Testis (tissue), 3 donors: ENCODE measurements around the gene SNRPD3. TPM values are rescaled to one million over a fixed set of nuclear protein-coding genes. Genes with fewer than 3 reads are reported as not detected.
"Not testable (repeated sequence)": the region's sequence is repeated elsewhere in the genome, so short reads cannot be mapped to it uniquely, and the experiment has no call there.

ENCODE experiments used
- DNase-seq: peaks from one replicate; pipeline ENCODE4 v3.0.0-alpha.2; 2019
- H3K27ac ChIP-seq, 2 donors: fragments of 200-600 bp; sonication (generic); one replicate each; pipeline ENCODE4 v1.5.1; 2019
- H3K27me3 ChIP-seq: fragments of 200-600 bp; sonication (generic); one replicate; pipeline ENCODE4 v1.5.1; 2019
- H3K36me3 ChIP-seq: fragments of 200-600 bp; sonication (generic); one replicate; pipeline ENCODE4 v1.5.1; 2017; ENCODE audit warnings: low read depth; ENCODE audit errors: missing control alignments
- H3K4me1 ChIP-seq: fragments of 200-600 bp; sonication (generic); one replicate; pipeline ENCODE4 v1.5.1; 2019
- H3K4me3 ChIP-seq, 2 donors: fragments of 200-600 bp; sonication (generic); one replicate each; pipeline ENCODE4 v1.5.1; 2017 to 2019
- H3K9me3 ChIP-seq: fragments of 200-600 bp; sonication (generic); one replicate; pipeline ENCODE4 v1.5.1; 2017
- POLR2A ChIP-seq: fragments of 450-650 bp; IDR thresholded peaks from one replicate; pipeline ENCODE4 v1.6.1; 2017; ENCODE audit warnings: antibody characterized with exemption, mild to moderate bottlenecking, moderate library complexity
- WGBS, 2 donors: methylation state at CpG; one replicate each; pipeline ENCODE4 v1.1.5; 2018; 5-methylcytosine and 5-hydroxymethylcytosine counted together
- intact Hi-C: fragments of 100-400 bp; cut with DNase I; formaldehyde crosslinking; loops from one replicate; pipeline ENCODE4 v1.15.1; 2023; ENCODE audit warnings: low total_unique reads
- polyA plus RNA-seq: library from polyadenylated mRNA; stranded (reverse); fragments of 350-450 nt; fragmentation: Illumina TruSeq; extraction: RNeasy Lipid Tissue Mini Kit (QIAGEN cat#74804); gene quantifications from one replicate; pipeline ENCODE4 v1.2.3, GENCODE V29; 2014; ENCODE audit warnings: low read depth, low replicate concordance; ENCODE audit not compliant: insufficient read depth
- total RNA-seq, 2 donors: library from RNA; depleted of rRNA; stranded (reverse); fragments of >200 nt; gene quantifications; one replicate each; pipeline ENCODE4 v1.2.3, GENCODE V29; 2016
- TF ChIP-seq, protein P1 (sequence below), 3 experiments: fragments of 450-650 bp in 2 of 3; fragments of 200-600 bp in 1 of 3; sonication (generic) in 1 of 3; IDR thresholded peaks; one replicate each; pipeline ENCODE4 v1.5.1; 2016 to 2019; ENCODE audit warnings: antibody characterized with exemption in 3 of 3, mild to moderate bottlenecking in 2 of 3, moderate library complexity in 1 of 3

SNRPD3 gene
- total and polyA plus RNA-seq, 3 donors from 2014 or later = 75.5 to 175 (median 117) TPM

GRCh38 chr22:24521791-24522245, 34.0 kb upstream of the SNRPD3 start:
- Histone ChIP-seq H3K27me3 (no peaks in the 10 kb centered on the region), H3K4me1 (peaks cover 6% of the 10 kb centered on the region), H3K4me3 (no peak overlapping the region), H3K27ac (no peak overlapping the region), H3K9me3 (no peaks in the 10 kb centered on the region), H3K36me3 (no peaks in the 10 kb centered on the region)
- intact Hi-C loops = no loop called here
- peak; percentile 28 for DNase-seq
- 53 to 54% methylated on average over 8 of the region's 8 CpGs for WGBS, 2 donors
- TF ChIP-seq, protein P1, sequence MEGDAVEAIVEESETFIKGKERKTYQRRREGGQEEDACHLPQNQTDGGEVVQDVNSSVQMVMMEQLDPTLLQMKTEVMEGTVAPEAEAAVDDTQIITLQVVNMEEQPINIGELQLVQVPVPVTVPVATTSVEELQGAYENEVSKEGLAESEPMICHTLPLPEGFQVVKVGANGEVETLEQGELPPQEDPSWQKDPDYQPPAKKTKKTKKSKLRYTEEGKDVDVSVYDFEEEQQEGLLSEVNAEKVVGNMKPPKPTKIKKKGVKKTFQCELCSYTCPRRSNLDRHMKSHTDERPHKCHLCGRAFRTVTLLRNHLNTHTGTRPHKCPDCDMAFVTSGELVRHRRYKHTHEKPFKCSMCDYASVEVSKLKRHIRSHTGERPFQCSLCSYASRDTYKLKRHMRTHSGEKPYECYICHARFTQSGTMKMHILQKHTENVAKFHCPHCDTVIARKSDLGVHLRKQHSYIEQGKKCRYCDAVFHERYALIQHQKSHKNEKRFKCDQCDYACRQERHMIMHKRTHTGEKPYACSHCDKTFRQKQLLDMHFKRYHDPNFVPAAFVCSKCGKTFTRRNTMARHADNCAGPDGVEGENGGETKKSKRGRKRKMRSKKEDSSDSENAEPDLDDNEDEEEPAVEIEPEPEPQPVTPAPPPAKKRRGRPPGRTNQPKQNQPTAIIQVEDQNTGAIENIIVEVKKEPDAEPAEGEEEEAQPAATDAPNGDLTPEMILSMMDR (IDR thresholded peaks at IDR 0.05) = peak in 1 of 3 experiments; percentile 31
- no peak for TF ChIP-seq POLR2A

GRCh38 chr22:24523873-24524272, 31.9 kb upstream of the SNRPD3 start:
- Histone ChIP-seq H3K27ac (no peak overlapping the region), H3K4me1 (peaks cover 6% of the 10 kb centered on the region), H3K4me3 (no peak overlapping the region), H3K36me3 (no peaks in the 10 kb centered on the region), H3K27me3 (no peaks in the 10 kb centered on the region), H3K9me3 (no peaks in the 10 kb centered on the region)
- WGBS, 2 donors = 61 to 68% methylated on average over 2 of the region's 2 CpGs
- intact Hi-C loops = no loop called here
- DNase-seq = no peak
- TF ChIP-seq POLR2A = no peak
- TF ChIP-seq, protein P1 (IDR thresholded peaks at IDR 0.05) = no peak

DNA sequence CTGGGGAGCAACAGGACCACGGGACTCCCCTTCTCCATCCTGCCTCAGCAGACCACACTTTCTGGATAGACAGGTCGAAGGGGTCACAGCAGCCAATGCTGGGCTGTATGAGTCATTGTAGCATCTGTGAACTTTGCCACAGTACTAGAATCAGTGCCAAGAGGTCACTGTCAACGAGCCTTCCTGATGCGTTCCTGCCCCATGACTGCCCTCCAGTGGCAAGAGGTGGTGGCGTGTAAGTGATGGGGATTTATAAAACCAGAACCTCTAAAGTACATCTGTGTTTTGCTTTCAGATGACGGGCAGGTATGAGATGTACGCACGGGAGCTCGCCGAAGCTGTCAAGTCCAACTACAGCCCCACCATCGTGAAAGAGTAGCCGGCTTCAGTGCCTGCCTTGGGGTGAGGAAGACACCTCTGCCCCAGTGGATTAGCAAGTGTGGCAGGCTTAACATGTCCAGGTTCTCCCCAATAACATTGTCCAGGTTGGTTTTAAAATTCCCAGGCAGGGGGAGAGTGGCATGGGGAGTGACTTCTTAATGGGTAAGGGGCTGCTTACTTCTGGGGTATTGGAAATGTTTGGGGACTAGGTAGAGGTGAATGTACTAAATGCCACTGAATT, 30.3 kb upstream of the SNRPD3 start:
- intact Hi-C loops = no loop called here
- TF ChIP-seq, protein P1 (IDR thresholded peaks at IDR 0.05) = peak; percentile 62 to 77 (median 77)
- no peak for TF ChIP-seq POLR2A
- H3K36me3 ChIP-seq = no peaks in the 10 kb centered on the region
- no peak overlapping the region for H3K4me3 ChIP-seq
- no peak overlapping the region for H3K27ac ChIP-seq
- no peaks in the 10 kb centered on the region for H3K27me3 ChIP-seq
- no peaks in the 10 kb centered on the region for H3K9me3 ChIP-seq
- WGBS, 2 donors = 34 to 36% methylated on average over 7 to 12 of the region's 12 CpGs
- peak; percentile 84 for DNase-seq
- peaks cover 6% of the 10 kb centered on the region for H3K4me1 ChIP-seq

DNA sequence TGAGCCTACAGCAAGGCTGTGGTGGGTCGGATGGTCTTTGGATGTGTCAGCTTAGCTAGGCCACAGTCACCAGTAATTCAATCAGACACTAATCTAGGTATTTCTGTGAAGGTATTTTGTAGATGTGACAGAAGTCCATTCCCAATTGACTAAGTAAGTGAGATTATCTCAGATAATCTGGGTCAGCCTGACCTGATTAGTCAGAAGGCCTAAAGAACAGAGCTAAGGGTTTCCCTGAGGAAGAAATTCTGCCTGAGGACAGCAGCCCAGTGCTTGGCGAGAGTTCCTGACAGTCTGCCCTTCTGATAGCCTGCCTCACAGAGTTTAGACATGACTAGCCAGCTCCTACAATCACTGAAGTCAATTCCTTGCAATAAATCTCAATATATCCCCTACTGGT, 29.6 kb upstream of the SNRPD3 start:
- H3K36me3 ChIP-seq = no peaks in the 10 kb centered on the region
- WGBS, 2 donors = 76 to 84% methylated on average over 2 of the region's 2 CpGs
- no peak overlapping the region for H3K4me3 ChIP-seq
- no peak overlapping the region for H3K27ac ChIP-seq
- no peak for TF ChIP-seq POLR2A
- TF ChIP-seq, protein P1 (IDR thresholded peaks at IDR 0.05) = no peak
- no peak for DNase-seq
- intact Hi-C loops = no loop called here
- H3K27me3 ChIP-seq = no peaks in the 10 kb centered on the region
- peaks cover 6% of the 10 kb centered on the region for H3K4me1 ChIP-seq
- no peaks in the 10 kb centered on the region for H3K9me3 ChIP-seq

DNA sequence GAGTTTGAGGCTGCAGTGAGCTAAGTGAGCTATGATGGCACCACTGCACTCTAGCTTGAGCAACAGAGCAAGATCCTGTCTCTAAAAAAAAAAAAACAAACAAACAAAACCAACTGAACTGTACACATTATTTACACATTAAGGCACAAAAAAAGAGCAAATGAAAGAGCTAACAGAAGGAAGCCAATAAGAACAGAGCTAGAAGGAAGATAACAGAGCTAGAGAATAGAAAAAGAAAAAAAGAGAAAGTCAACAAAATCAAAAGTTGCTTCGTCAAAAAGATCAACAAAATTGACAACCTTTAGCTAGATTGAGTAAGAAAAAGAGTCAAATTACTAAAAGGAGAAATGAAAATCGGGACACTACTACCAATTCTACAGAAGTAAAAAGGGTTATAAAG, 25.9 kb upstream of the SNRPD3 start:
- no peak overlapping the region for H3K4me3 ChIP-seq
- no peaks in the 10 kb centered on the region for H3K9me3 ChIP-seq
- H3K27ac ChIP-seq = no peak overlapping the region
- TF ChIP-seq, protein P1 (IDR thresholded peaks at IDR 0.05) = no peak
- no peak for TF ChIP-seq POLR2A
- H3K36me3 ChIP-seq = no peaks in the 10 kb centered on the region
- intact Hi-C loops = no loop called here
- 95 to 96% methylated on average over 2 of the region's 2 CpGs for whole genome bisulfite sequencing, 2 donors
- H3K4me1 ChIP-seq = peaks cover 4% of the 10 kb centered on the region
- no peaks in the 10 kb centered on the region for H3K27me3 ChIP-seq
- DNase-seq = no peak

DNA sequence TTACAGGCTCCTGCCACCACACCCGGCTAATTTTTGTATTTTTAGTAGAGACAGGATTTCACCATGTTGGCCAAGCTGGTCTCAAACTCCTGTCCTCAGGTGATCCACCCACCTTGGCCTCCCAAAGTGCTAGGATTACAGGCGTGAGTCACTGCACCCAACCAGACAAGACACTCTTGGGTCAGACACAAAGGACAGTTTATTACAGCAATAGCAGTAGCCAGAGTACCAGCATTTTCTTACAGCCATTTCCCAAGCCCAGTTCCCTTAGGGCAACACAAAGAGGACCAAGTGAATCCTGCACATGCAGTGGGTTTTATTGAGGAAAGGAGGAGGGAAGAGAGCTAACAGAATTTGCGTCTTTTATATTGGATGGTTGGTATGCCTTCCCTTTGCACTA, 24.8 kb upstream of the SNRPD3 start:
- H3K36me3 ChIP-seq, H3K9me3 ChIP-seq, H3K27ac ChIP-seq, H3K27me3 ChIP-seq, H3K4me1 ChIP-seq, intact Hi-C loops, DNase-seq, H3K4me3 ChIP-seq: not testable (repeated sequence)
- WGBS, 2 donors = 90% methylated on average over 3 of the region's 3 CpGs
